ENCODE measurements around the gene TH. TPM values are rescaled to one million over a fixed set of nuclear protein-coding genes. Genes with fewer than 3 reads are reported as not detected.
A peak's percentile ranks its signal among the peaks of the same experiment; 100 is the strongest.

The TH gene
- polyA plus RNA-seq, 3 donors = not detected

DNA sequence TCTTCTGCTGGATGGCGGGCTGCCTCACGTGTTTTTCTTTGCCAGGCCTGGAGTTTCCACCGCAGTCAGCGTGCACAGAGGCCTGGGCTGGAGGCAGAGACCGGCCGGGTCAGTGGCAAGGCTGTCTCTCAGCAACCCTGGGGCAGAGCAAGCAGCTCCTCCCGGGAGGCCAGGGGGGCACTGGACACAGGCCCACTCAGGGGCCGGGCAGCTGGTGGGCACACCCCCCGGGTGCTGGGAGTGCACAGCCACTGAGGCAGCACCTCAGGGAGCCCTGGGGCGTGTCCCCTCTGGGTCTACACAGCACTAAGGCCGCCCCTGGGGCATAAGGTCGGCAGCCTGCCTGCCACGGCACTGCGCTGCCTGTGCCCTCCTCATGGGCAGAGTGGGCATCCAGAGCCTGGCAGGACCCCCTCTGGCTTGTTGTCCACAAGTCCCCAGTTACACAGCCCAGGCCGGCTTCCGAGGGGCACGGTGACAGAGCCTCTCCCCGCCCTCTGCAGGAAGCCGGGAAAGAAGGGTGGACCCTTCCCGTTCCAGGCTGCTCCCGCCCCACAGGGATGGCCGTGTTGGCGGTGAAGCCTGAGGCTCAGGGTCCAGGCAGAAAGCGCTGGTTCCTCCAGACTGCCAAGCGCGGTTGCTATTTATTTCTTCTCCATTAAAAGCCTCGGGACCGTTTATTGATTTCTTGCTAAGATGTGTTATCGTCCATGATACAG, 18.5 kb upstream of the TH start:
- Histone ChIP-seq H3K36me3 (replicated peaks in 1 of 2; ENCODE audit: control insufficient read depth in 1 of 2, insufficient read depth in 2 of 2, low read length in 2 of 2) (no peaks in the 10 kb centered on the region), H4K20me1 (ENCODE audit: insufficient read depth, low read length) (no peaks in the 10 kb centered on the region), H3K27ac (ENCODE audit: low read depth in 1 of 2, low read length in 2 of 2) (peak overlapping the region in 1 of 2 donors; percentile 75), H3K27me3 (ENCODE audit: control insufficient read depth in 2 of 2, insufficient read depth in 2 of 2, low read length in 2 of 2) (peaks cover 0 to 5% of the 10 kb centered on the region in 2 donors), H3K79me2 (ENCODE audit: insufficient read depth, low read length) (no peaks in the 10 kb centered on the region), H3K9ac (ENCODE audit: insufficient read depth, low read length, poor library complexity, severe bottlenecking) (no peak overlapping the region), H3K4me1 (ENCODE audit: control insufficient read depth in 1 of 2, insufficient read depth in 2 of 2, low read length in 2 of 2) (peaks cover 22 to 40% of the 10 kb centered on the region in 2 donors), H3K4me2 (replicated peaks; ENCODE audit: extremely low read depth, low read length, poor library complexity, severe bottlenecking) (peak overlapping the region; percentile 69), H3K4me3 (replicated peaks in 1 of 3; ENCODE audit: low read depth in 2 of 3, low read length in 3 of 3) (no peak overlapping the region), H2AFZ (ENCODE audit: insufficient read depth, low read depth, low read length, poor library complexity, severe bottlenecking) (no peak overlapping the region), H3K9me3 (replicated peaks in 1 of 2; ENCODE audit: control insufficient read depth in 1 of 2, insufficient read depth in 1 of 2, low read length in 2 of 2) (no peaks in the 10 kb centered on the region)
- peaks cover 4 to 10% (median 8%) of the 10 kb centered on the region in 3 donors for H3K27me3 Mint-ChIP-seq (ENCODE audit: low read depth in 3 of 3)
- peak overlapping the region in 2 of 7 donors; percentile 82 to 90 for H3K27ac Mint-ChIP-seq
- 87% methylated on average over 29 of the region's 29 CpGs for WGBS (ENCODE audit: insufficient coverage)
- peaks cover 18% of the 10 kb centered on the region for H3K4me1 Mint-ChIP-seq
- TF ChIP-seq, protein P1, sequence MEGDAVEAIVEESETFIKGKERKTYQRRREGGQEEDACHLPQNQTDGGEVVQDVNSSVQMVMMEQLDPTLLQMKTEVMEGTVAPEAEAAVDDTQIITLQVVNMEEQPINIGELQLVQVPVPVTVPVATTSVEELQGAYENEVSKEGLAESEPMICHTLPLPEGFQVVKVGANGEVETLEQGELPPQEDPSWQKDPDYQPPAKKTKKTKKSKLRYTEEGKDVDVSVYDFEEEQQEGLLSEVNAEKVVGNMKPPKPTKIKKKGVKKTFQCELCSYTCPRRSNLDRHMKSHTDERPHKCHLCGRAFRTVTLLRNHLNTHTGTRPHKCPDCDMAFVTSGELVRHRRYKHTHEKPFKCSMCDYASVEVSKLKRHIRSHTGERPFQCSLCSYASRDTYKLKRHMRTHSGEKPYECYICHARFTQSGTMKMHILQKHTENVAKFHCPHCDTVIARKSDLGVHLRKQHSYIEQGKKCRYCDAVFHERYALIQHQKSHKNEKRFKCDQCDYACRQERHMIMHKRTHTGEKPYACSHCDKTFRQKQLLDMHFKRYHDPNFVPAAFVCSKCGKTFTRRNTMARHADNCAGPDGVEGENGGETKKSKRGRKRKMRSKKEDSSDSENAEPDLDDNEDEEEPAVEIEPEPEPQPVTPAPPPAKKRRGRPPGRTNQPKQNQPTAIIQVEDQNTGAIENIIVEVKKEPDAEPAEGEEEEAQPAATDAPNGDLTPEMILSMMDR (IDR thresholded peaks at IDR 0.05) = no peak
- H3K9me3 Mint-ChIP-seq = peaks cover 0 to 3% (median 0%) of the 10 kb centered on the region in 7 donors
- H3K36me3 Mint-ChIP-seq = no peaks in the 10 kb centered on the region
- intact Hi-C loops (cut with micrococcal nuclease) = loop anchor here (10.0 kb wide), 1 partner anchor 335 kb away; no protein-coding TSS in a partner anchor
- DNase-seq = no peak
- H3K4me3 Mint-ChIP-seq = no peak overlapping the region

DNA sequence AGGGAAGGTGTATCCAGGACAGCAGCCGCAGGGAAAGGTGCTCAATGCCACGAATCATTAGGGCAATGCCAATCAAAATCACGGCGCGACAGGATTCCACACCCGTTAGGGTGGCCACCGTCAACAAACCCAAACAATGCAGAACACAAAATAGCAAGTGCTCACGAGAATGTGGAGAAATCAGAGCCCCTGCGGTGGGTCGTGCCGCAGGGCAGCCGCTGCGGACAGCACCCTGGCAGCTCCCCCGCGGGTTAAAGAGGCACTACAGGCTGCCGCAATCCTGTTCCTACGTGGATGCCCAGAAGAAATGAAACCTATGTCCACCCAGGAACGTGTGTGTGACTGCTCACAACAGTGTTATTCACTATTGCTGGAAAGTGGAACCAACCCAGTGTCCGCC, 17.1 kb upstream of the TH start:
- TF ChIP-seq, protein P1 (IDR thresholded peaks at IDR 0.05) = no peak
- no peak overlapping the region for H3K4me2 ChIP-seq (replicated peaks; ENCODE audit: extremely low read depth, low read length, poor library complexity, severe bottlenecking)
- H3K79me2 ChIP-seq (ENCODE audit: insufficient read depth, low read length) = no peaks in the 10 kb centered on the region
- no peak overlapping the region for H3K4me3 ChIP-seq (replicated peaks in 1 of 3; ENCODE audit: low read depth in 2 of 3, low read length in 3 of 3)
- H4K20me1 ChIP-seq (ENCODE audit: insufficient read depth, low read length) = no peaks in the 10 kb centered on the region
- no peak for DNase-seq
- Mint-ChIP-seq H3K27me3 (ENCODE audit: low read depth in 3 of 3) (peaks cover 10 to 16% (median 13%) of the 10 kb centered on the region in 3 donors), H3K4me3 (peak overlapping the region in 1 of 2 donors; percentile 64), H3K27ac (no peak overlapping the region), H3K9me3 (peaks cover 0 to 3% (median 0%) of the 10 kb centered on the region in 7 donors), H3K36me3 (no peaks in the 10 kb centered on the region), H3K4me1 (peaks cover 18% of the 10 kb centered on the region)
- H3K27me3 ChIP-seq (ENCODE audit: control insufficient read depth in 2 of 2, insufficient read depth in 2 of 2, low read length in 2 of 2) = peaks cover 0 to 10% of the 10 kb centered on the region in 2 donors
- H3K9ac ChIP-seq (ENCODE audit: insufficient read depth, low read length, poor library complexity, severe bottlenecking) = no peak overlapping the region
- H3K27ac ChIP-seq (ENCODE audit: low read depth in 1 of 2, low read length in 2 of 2) = no peak overlapping the region
- H3K36me3 ChIP-seq (replicated peaks in 1 of 2; ENCODE audit: control insufficient read depth in 1 of 2, insufficient read depth in 2 of 2, low read length in 2 of 2) = no peaks in the 10 kb centered on the region
- H3K9me3 ChIP-seq (replicated peaks in 1 of 2; ENCODE audit: control insufficient read depth in 1 of 2, insufficient read depth in 1 of 2, low read length in 2 of 2) = no peaks in the 10 kb centered on the region
- intact Hi-C loops (cut with micrococcal nuclease) = no loop called here
- H2AFZ ChIP-seq (ENCODE audit: insufficient read depth, low read depth, low read length, poor library complexity, severe bottlenecking) = no peak overlapping the region
- peaks cover 22 to 37% of the 10 kb centered on the region in 2 donors for H3K4me1 ChIP-seq (ENCODE audit: control insufficient read depth in 1 of 2, insufficient read depth in 2 of 2, low read length in 2 of 2)
- WGBS (ENCODE audit: insufficient coverage) = 92% methylated on average over 17 of the region's 19 CpGs
